Skeletal muscle satellite cell (primary cell): Measurements from ENCODE around the gene TTLL9.

Experiments used
- H3K27me3 ChIP-seq: 2 replicates; pipeline ENCODE4 v1.7.0; 2013; ENCODE audit warnings: low read length; ENCODE audit not compliant: control insufficient read depth, insufficient read depth
- H3K36me3 ChIP-seq: 2 replicates; pipeline ENCODE4 v1.7.0; 2013; ENCODE audit warnings: mild to moderate bottlenecking, control low read depth, low read length; ENCODE audit not compliant: insufficient read depth
- H3K4me1 ChIP-seq: 2 replicates; pipeline ENCODE4 v1.7.0; 2013; ENCODE audit warnings: low read length; ENCODE audit not compliant: control insufficient read depth, insufficient read depth
- H3K4me2 ChIP-seq: 2 replicates; pipeline ENCODE4 v1.7.0; 2013; ENCODE audit warnings: mild to moderate bottlenecking, low read length
- H3K4me3 ChIP-seq: 2 replicates; pipeline ENCODE4 v1.7.0; 2013; ENCODE audit warnings: low read length
- H3K9ac ChIP-seq: 2 replicates; pipeline ENCODE4 v1.7.0; 2013; ENCODE audit warnings: mild to moderate bottlenecking, low read depth, low read length, moderate library complexity
- H3K9me3 ChIP-seq: replicated peaks from 2 replicates; pipeline ENCODE4 v1.7.0; 2013; ENCODE audit warnings: mild to moderate bottlenecking, control low read depth, low read length
- small RNA-seq: library from RNA; depleted of rRNA; stranded (forward); fragments of <200 nt; gene quantifications from one replicate; pipeline ENCODE3, GENCODE V24; 2012

The TTLL9 gene

GRCh38 chr20:31984981-31985471, 114.6 kb downstream of the TTLL9 start:
- Histone ChIP-seq H3K27me3 (peaks cover 33% of the 10 kb centered on the region), H3K4me1 (no peaks in the 10 kb centered on the region), H3K4me3 (no peak overlapping the region), H3K9ac (no peak overlapping the region), H3K4me2 (no peak overlapping the region), H3K9me3 (no peaks in the 10 kb centered on the region), H3K36me3 (no peaks in the 10 kb centered on the region)

- Histone ChIP-seq H3K9me3 (no peaks in the 10 kb centered on the region), H3K9ac (no peak overlapping the region), H3K4me2 (no peak overlapping the region), H3K36me3 (no peaks in the 10 kb centered on the region), H3K4me3 (no peak overlapping the region), H3K27me3 (peaks cover 45% of the 10 kb centered on the region), H3K4me1 (no peaks in the 10 kb centered on the region)
Observed at GRCh38 chr20:31987744-31988143, 117.3 kb downstream of the TTLL9 start.

- H3K36me3 ChIP-seq = no peaks in the 10 kb centered on the region
- no peak overlapping the region for H3K4me3 ChIP-seq
- no peaks in the 10 kb centered on the region for H3K9me3 ChIP-seq
- no peaks in the 10 kb centered on the region for H3K4me1 ChIP-seq
- no peak overlapping the region for H3K4me2 ChIP-seq
- H3K27me3 ChIP-seq = peaks cover 49% of the 10 kb centered on the region
- H3K9ac ChIP-seq = no peak overlapping the region
Observed at GRCh38 chr20:31988430-31989015, 118.1 kb downstream of the TTLL9 start.

- Histone ChIP-seq H3K4me3 (no peak overlapping the region), H3K27me3 (peaks cover 54% of the 10 kb centered on the region), H3K4me1 (no peaks in the 10 kb centered on the region), H3K4me2 (no peak overlapping the region), H3K36me3 (no peaks in the 10 kb centered on the region), H3K9me3 (no peaks in the 10 kb centered on the region), H3K9ac (no peak overlapping the region)
Observed at GRCh38 chr20:31989030-31989645, 118.7 kb downstream of the TTLL9 start.

GRCh38 chr20:31990641-31991338, 120.4 kb downstream of the TTLL9 start:
- Histone ChIP-seq H3K9ac (no peak overlapping the region), H3K9me3 (no peaks in the 10 kb centered on the region)

GRCh38 chr20:31991339-31991705, 120.9 kb downstream of the TTLL9 start:
- Histone ChIP-seq H3K27me3 (peaks cover 61% of the 10 kb centered on the region), H3K4me1 (no peaks in the 10 kb centered on the region), H3K36me3 (no peaks in the 10 kb centered on the region), H3K9me3 (no peaks in the 10 kb centered on the region), H3K4me2 (no peak overlapping the region), H3K9ac (no peak overlapping the region), H3K4me3 (no peak overlapping the region)

More at GRCh38 chr20:31990641-31991338, 120.4 kb downstream of the TTLL9 start:
- H3K36me3 ChIP-seq = no peaks in the 10 kb centered on the region
- no peaks in the 10 kb centered on the region for H3K4me1 ChIP-seq
- no peak overlapping the region for H3K4me3 ChIP-seq
- H3K4me2 ChIP-seq = no peak overlapping the region
- H3K27me3 ChIP-seq = peaks cover 57% of the 10 kb centered on the region

GRCh38 chr20:31992086-31992485, 121.7 kb downstream of the TTLL9 start:
- Histone ChIP-seq H3K4me1 (no peaks in the 10 kb centered on the region), H3K9me3 (no peaks in the 10 kb centered on the region), H3K4me3 (no peak overlapping the region), H3K9ac (no peak overlapping the region), H3K27me3 (peaks cover 61% of the 10 kb centered on the region), H3K4me2 (no peak overlapping the region), H3K36me3 (no peaks in the 10 kb centered on the region)

Small RNA genes lying within 50 kb of the gene (small RNA-seq; reads per million reads assigned to genes)
- 1.6 reads per million, percentile 57 among the genes with 10 or more reads in this experiment for gene RNU1-94P
